GM12878 (cell line): ENCODE measurements around the gene RNPEP. TPM values are rescaled to one million over a fixed set of nuclear protein-coding genes. Genes with fewer than 3 reads are reported as not detected.

ENCODE experiments used
- ATAC-seq: fragments of 200-7000 bp; cut with Tn5 transposase; 3 replicates; pipeline ENCODE4 v1.9.1; 2020; ENCODE audit warnings: mild to moderate bottlenecking, moderate library complexity
- BruUV-seq: library from RNA; stranded (reverse); fragments of 400-500 nt; replicated peaks from 2 replicates; lab custom pipeline; 2021; lab: Mats Ljungman, UMichigan
- CTCF ChIA-PET: fragments of 300-600 bp; sonication (Branson Sonifier 250); formaldehyde crosslinking; extraction: SDS; loops from one replicate; lab custom pipeline; 2021; ENCODE audit warnings: inconsistent platforms; lab: Yijun Ruan, JAX
- POLR2A ChIA-PET: fragments of 350-600 bp; formaldehyde crosslinking; extraction: SDS; loops from one replicate; lab custom pipeline; 2021; ENCODE audit warnings: inconsistent platforms; lab: Charles Lee
- RAD21 ChIA-PET: fragments of 300-600 bp; sonication (Branson Sonifier 250); formaldehyde crosslinking; loops from one replicate; lab custom pipeline; 2023; ENCODE audit warnings: antibody characterized with exemption; ENCODE audit not compliant: unreplicated experiment; lab: Charles Lee
- SMC1A ChIA-PET: fragments of 300-600 bp; sonication (Branson Sonifier 250); formaldehyde crosslinking; loops from one replicate; lab custom pipeline; 2023; ENCODE audit not compliant: unreplicated experiment, uncharacterized antibody; lab: Charles Lee
- DNase-seq: peaks from one replicate; pipeline ENCODE4 v3.0.0-alpha.2; 2011; ENCODE audit warnings: low read depth, low spot score
- FAIRE-seq: peaks from 3 replicates; lab custom pipeline; 2011; peaks lifted over from hg19 to GRCh38; lab: Jason Lieb, UNC
- H2AFZ ChIP-seq: 2 replicates; pipeline ENCODE4 v1.6.0; 2011; ENCODE audit warnings: low read depth, low read length, control low read depth; ENCODE audit not compliant: control insufficient read depth
- H3K27ac ChIP-seq: 2 replicates; pipeline ENCODE4 v1.5.1; 2011; ENCODE audit warnings: control low read depth; ENCODE audit not compliant: control insufficient read depth, insufficient read depth
- H3K27me3 ChIP-seq, 2 experiments: replicated peaks in 1 of 2; 2 replicates each; pipeline versions ENCODE4 v1.6.0 to v1.6.1; 2011; ENCODE audit warnings: low read length in 1 of 2; ENCODE audit not compliant: control insufficient read depth in 2 of 2, insufficient read depth in 2 of 2
- H3K36me3 ChIP-seq, 2 experiments: 2 replicates each; pipeline ENCODE4 v1.5.1; 2011; ENCODE audit warnings: low read length in 1 of 2; ENCODE audit not compliant: control insufficient read depth in 2 of 2, insufficient read depth in 2 of 2
- H3K4me1 ChIP-seq: 2 replicates; pipeline ENCODE4 v1.6.1; 2011; ENCODE audit warnings: mild to moderate bottlenecking, low read length, moderate library complexity, mixed read lengths; ENCODE audit not compliant: control insufficient read depth, insufficient read depth
- H3K4me2 ChIP-seq: 2 replicates; pipeline ENCODE4 v1.6.0; 2011; ENCODE audit warnings: control low read depth; ENCODE audit not compliant: control insufficient read depth, insufficient read depth
- H3K4me3 ChIP-seq: fragments of 200-600 bp; sonication (generic); 2 replicates; pipeline ENCODE4 v1.5.1; 2016
- H3K79me2 ChIP-seq: 2 replicates; pipeline ENCODE4 v1.6.0; 2011; ENCODE audit warnings: low read length; ENCODE audit not compliant: control insufficient read depth, insufficient read depth
- H3K9ac ChIP-seq: 2 replicates; pipeline ENCODE4 v1.8.0; 2011; ENCODE audit warnings: low read length, control low read depth, mixed read lengths; ENCODE audit not compliant: control insufficient read depth, insufficient read depth
- H3K9me3 ChIP-seq: replicated peaks from 3 replicates; pipeline ENCODE4 v1.5.1; 2011; ENCODE audit warnings: mild to moderate bottlenecking, low read length; ENCODE audit not compliant: control insufficient read depth, insufficient read depth
- H4K20me1 ChIP-seq: 2 replicates; pipeline ENCODE4 v1.6.0; 2011; ENCODE audit not compliant: control insufficient read depth, insufficient read depth
- ASH2L ChIP-seq: fragments of 300-600, 200-600 bp; sonication (generic); IDR thresholded peaks from 2 replicates; pipeline ENCODE4 v1.6.1; 2017; ENCODE audit warnings: low read depth, mild to moderate bottlenecking, borderline replicate concordance
- ATF2 ChIP-seq: IDR thresholded peaks from 2 replicates; pipeline ENCODE4 v1.6.1; 2012; ENCODE audit warnings: low read length, inconsistent platforms
- EED ChIP-seq: sonication (generic); IDR thresholded peaks from 2 replicates; pipeline ENCODE4 v1.6.1; 2016; ENCODE audit warnings: antibody characterized with exemption, low read depth
- EP300 ChIP-seq, 2 experiments: fragments of 150-350 bp in 1 of 2; IDR thresholded peaks; 2 replicates each; pipeline ENCODE4 v1.6.1; 2011 to 2012; ENCODE audit warnings: low read depth in 2 of 2, low read length in 2 of 2, borderline replicate concordance in 1 of 2, improper control_type of control experiment in 1 of 2, inconsistent platforms in 1 of 2; ENCODE audit not compliant: control insufficient read depth in 1 of 2
- PAX5 ChIP-seq: IDR thresholded peaks from 2 replicates; pipeline ENCODE4 v1.6.1; 2011; ENCODE audit warnings: low read depth, low read length, borderline replicate concordance
- POLR2AphosphoS5 ChIP-seq: IDR thresholded peaks from 2 replicates; pipeline ENCODE4 v1.6.1; 2011; ENCODE audit warnings: mild to moderate bottlenecking, low read length, inconsistent platforms
- RB1 ChIP-seq: fragments of 450-650 bp; formaldehyde crosslinking; IDR thresholded peaks from 2 replicates; pipeline ENCODE4 v1.6.1; 2017; ENCODE audit warnings: mild to moderate bottlenecking, borderline replicate concordance
- USF1 ChIP-seq: IDR thresholded peaks from 2 replicates; pipeline ENCODE4 v1.6.1; 2011; ENCODE audit warnings: borderline replicate concordance, low read depth, mild to moderate bottlenecking, moderate library complexity, mixed read lengths, low read length; ENCODE audit not compliant: insufficient read depth; ENCODE audit errors: extremely low read length
- WGBS: methylation state at CpG from one replicate; pipeline ENCODE4 v1.1.6; 2016; ENCODE audit warnings: low lambda C conversion rate; ENCODE audit not compliant: insufficient replicate concordance, insufficient coverage; ENCODE audit errors: missing lambda C conversion rate; 5-methylcytosine and 5-hydroxymethylcytosine counted together
- in situ Hi-C: fragments of 300-500 bp; cut with MboI; formaldehyde crosslinking; loops from 9 replicates; pipeline ENCODE4 v1.14.3; 2018; ENCODE audit warnings: mixed read lengths
- intact Hi-C: fragments of 100-400 bp; cut with micrococcal nuclease; formaldehyde crosslinking; loops from one replicate; pipeline ENCODE4 v1.14.2; 2022; ENCODE audit not compliant: unreplicated experiment
- polyA plus RNA-seq, 11 experiments: library from polyadenylated mRNA; depleted of rRNA in 4 of 11; unstranded in 6 of 11; stranded (reverse) in 5 of 11; fragments of >200 nt; fragmentation: Nextera tagmentation in 4 of 11; fragmentation: Illumina TruSeq in 1 of 11; extraction: Ambion mirVana in 4 of 11; extraction: Trizol in 1 of 11; gene quantifications; 1 replicate in 1 of 11; 2 replicates in 10 of 11; pipeline versions ENCODE4 v1.2.1 to v1.2.3, GENCODE V29; 2011 to 2016; ENCODE audit warnings: inconsistent platforms in 2 of 11, missing spikeins in 2 of 11, low read depth in 1 of 11
- total RNA-seq, 4 experiments: library from RNA; depleted of rRNA in 3 of 4; stranded (reverse); fragments of >200 nt in 3 of 4; fragmentation: Illumina TruSeq in 1 of 4; extraction: Trizol in 1 of 4; gene quantifications; 2 replicates each; pipeline versions ENCODE4 v1.2.1 to v1.2.3, GENCODE V29; 2013 to 2021

The RNPEP gene
- total and polyA plus RNA-seq, 10 of the 15 experiments (the other 5 are each of a cell fraction or from before 2014, with no cell fraction given): 18.3 to 68.2 (median 44.6) TPM

- TF ChIP-seq ATF2: no peak
- TF ChIP-seq RB1: no peak
- TF ChIP-seq POLR2AphosphoS5: no peak
- no peak for TF ChIP-seq USF1
- TF ChIP-seq PAX5: no peak
- no peak for TF ChIP-seq EED
- TF ChIP-seq EP300 (IDR thresholded peaks at IDR 0.05; ENCODE audit: borderline replicate concordance in 1 of 2, control insufficient read depth in 1 of 2, low read depth in 2 of 2, low read length in 2 of 2): no peak
These were observed 40.9 kb upstream of the RNPEP start (continued) for GRCh38 chr1:201941420-201942128.

- Histone ChIP-seq H3K4me3 (no peak overlapping the region), H3K4me1 (no peaks in the 10 kb centered on the region), H3K27ac (no peak overlapping the region), H2AFZ (no peak overlapping the region), H4K20me1 (no peaks in the 10 kb centered on the region), H3K36me3 (no peaks in the 10 kb centered on the region), H3K79me2 (no peaks in the 10 kb centered on the region), H3K4me2 (no peak overlapping the region), H3K9me3 (no peaks in the 10 kb centered on the region), H3K9ac (no peak overlapping the region), H3K27me3 (peaks cover 13 to 17% of the 10 kb centered on the region in 2 experiments)
- BruUV-seq: no TSS peak
- no peak for TF ChIP-seq ASH2L
- in situ Hi-C loops (no loop called here), intact Hi-C loops (no loop called here)
- ChIA-PET SMC1A (no interaction called here), RAD21 (no interaction called here), POLR2A (no interaction called here), CTCF (interaction anchor here (0.5 to 1.5 kb wide), 2 partner anchors 142 to 507 kb away, joined by 3 read pairs; no protein-coding TSS in a partner anchor)
- 50% methylated on average over 1 of the region's 1 CpG for WGBS
- DNase-seq: no peak
- ATAC-seq: no peak
- FAIRE-seq: no peak
These were observed 40.3 kb upstream of the RNPEP start for GRCh38 chr1:201942129-201942495.
